Spinal cord (tissue), 10 donors: ENCODE results near the gene PPP2R5E. TPM values are rescaled to one million over a fixed set of nuclear protein-coding genes. Genes with fewer than 3 reads are reported as not detected.
"Not testable (repeated sequence)": the region's sequence is repeated elsewhere in the genome, so short reads cannot be mapped to it uniquely, and the experiment has no call there.

Source experiments
- DNase-seq, 6 donors: peaks; one replicate each; pipeline versions ENCODE4 v3.0.0 to v3.0.0-alpha.2; 2013 to 2015; ENCODE audit warnings: low spot score in 6 of 6, low read depth in 4 of 6
- H3K27ac ChIP-seq: one replicate; pipeline ENCODE4 v1.5.1; 2013; ENCODE audit warnings: low read depth, low read length, control low read depth
- H3K27me3 ChIP-seq: one replicate; pipeline ENCODE4 v1.6.1; 2013; ENCODE audit warnings: low read length; ENCODE audit not compliant: control insufficient read depth, insufficient read depth
- H3K36me3 ChIP-seq: one replicate; pipeline ENCODE4 v1.6.1; 2013; ENCODE audit warnings: low read length; ENCODE audit not compliant: control insufficient read depth, insufficient read depth
- H3K4me1 ChIP-seq: one replicate; pipeline ENCODE4 v1.6.1; 2013; ENCODE audit warnings: low read length; ENCODE audit not compliant: control insufficient read depth, insufficient read depth
- H3K4me3 ChIP-seq: one replicate; pipeline ENCODE4 v1.5.1; 2013; ENCODE audit warnings: low read depth, low read length, control low read depth
- H3K9me3 ChIP-seq: one replicate; pipeline ENCODE4 v1.6.1; 2013; ENCODE audit warnings: low read length; ENCODE audit not compliant: control insufficient read depth, insufficient read depth
- WGBS: methylation state at CpG from one replicate; pipeline ENCODE4 v1.1.5; 2013; ENCODE audit warnings: missing lambda C conversion rate; ENCODE audit not compliant: insufficient coverage; 5-methylcytosine and 5-hydroxymethylcytosine counted together
- polyA plus RNA-seq, 2 donors: library from polyadenylated mRNA; unstranded; fragments of 120-200 nt; gene quantifications; one replicate each; pipeline ENCODE4 v1.2.1, GENCODE V29; 2013; ENCODE audit not compliant: insufficient read length in 2 of 2
- total RNA-seq, 2 donors: library from RNA; depleted of rRNA in 1 of 2; stranded (reverse); fragments of 120-200 nt in 1 of 2; fragments of >200 nt in 1 of 2; gene quantifications; one replicate each; pipeline versions ENCODE4 v1.2.3 to v1.2.4, GENCODE V29; 2013 to 2014
- donor health status: healthy.

The PPP2R5E gene
- total and polyA plus RNA-seq, 4 donors: 22.0 to 47.5 (median 37.6) TPM

DNA sequence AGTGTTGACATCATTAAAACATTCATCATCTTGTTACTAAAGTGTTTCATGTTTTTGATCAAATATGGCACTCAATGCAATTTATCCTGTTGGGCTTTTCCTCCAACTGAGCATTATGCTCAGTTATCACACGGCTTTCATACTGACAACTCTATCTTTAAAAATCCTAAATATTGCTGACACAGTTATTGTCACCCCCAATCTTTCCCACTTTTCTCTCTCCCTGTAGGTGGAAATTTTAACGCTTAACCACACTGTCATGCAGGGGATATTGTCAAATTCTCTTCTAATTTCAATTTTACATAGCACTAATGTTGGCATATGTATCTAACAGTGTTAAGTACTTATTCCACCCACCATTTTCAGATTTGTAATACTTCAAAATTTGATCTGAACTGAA lies 164.7 kb downstream of the PPP2R5E start:
- H3K36me3 ChIP-seq: peaks cover 9% of the 10 kb centered on the region
- no CpG with 5 or more reads among the region's 2 CpGs for WGBS

GRCh38 chr14:63375769-63376168 lies 167.4 kb downstream of the PPP2R5E start:
- Histone ChIP-seq H3K4me3 (no peak overlapping the region), H3K4me1 (no peaks in the 10 kb centered on the region), H3K36me3 (peaks cover 9% of the 10 kb centered on the region), H3K27me3 (no peaks in the 10 kb centered on the region), H3K9me3 (no peaks in the 10 kb centered on the region), H3K27ac (no peak overlapping the region)
- no CpG with 5 or more reads among the region's 3 CpGs for WGBS
- no peak for DNase-seq

More for the DNA sequence above, 164.7 kb downstream of the PPP2R5E start:
- no peaks in the 10 kb centered on the region for H3K9me3 ChIP-seq
- H3K4me1 ChIP-seq: no peaks in the 10 kb centered on the region
- H3K4me3 ChIP-seq: no peak overlapping the region
- no peak for DNase-seq
- no peaks in the 10 kb centered on the region for H3K27me3 ChIP-seq
- H3K27ac ChIP-seq: no peak overlapping the region

DNA sequence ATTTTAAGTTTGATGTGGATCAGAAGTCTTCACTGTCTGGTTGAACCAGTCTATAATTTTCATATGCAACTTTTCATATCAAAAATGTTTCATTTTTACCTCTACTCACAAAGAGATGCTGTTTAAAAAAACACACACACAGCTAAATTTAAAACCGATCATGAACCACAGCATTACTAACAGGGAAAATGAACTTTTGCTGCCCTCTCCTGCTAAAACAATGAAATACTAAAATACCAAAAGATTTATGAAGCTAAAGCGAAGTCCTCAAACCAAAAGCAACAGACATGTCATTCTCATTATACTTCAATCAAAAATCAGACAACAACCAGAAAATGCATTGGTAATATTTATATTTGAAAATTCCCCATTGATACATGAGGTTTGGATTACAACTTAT lies 171.6 kb downstream of the PPP2R5E start:
- 56% methylated on average over 1 of the region's 2 CpGs for WGBS
- not testable (repeated sequence) for H3K27me3 ChIP-seq

GRCh38 chr14:63371033-63371432 lies 172.1 kb downstream of the PPP2R5E start:
- Histone ChIP-seq H3K27me3 (no peaks in the 10 kb centered on the region), H3K9me3 (no peaks in the 10 kb centered on the region), H3K27ac (no peak overlapping the region), H3K4me1 (no peaks in the 10 kb centered on the region), H3K36me3 (no peaks in the 10 kb centered on the region), H3K4me3 (no peak overlapping the region)
- no CpG with 5 or more reads among the region's 4 CpGs for WGBS
- no peak for DNase-seq

More for the DNA sequence above, 171.6 kb downstream of the PPP2R5E start:
- H3K4me1 ChIP-seq, H3K27ac ChIP-seq, H3K36me3 ChIP-seq, H3K4me3 ChIP-seq, H3K9me3 ChIP-seq: not testable (repeated sequence)
- peak in 2 of 6 donors; percentile 21 to 76 for DNase-seq

DNA sequence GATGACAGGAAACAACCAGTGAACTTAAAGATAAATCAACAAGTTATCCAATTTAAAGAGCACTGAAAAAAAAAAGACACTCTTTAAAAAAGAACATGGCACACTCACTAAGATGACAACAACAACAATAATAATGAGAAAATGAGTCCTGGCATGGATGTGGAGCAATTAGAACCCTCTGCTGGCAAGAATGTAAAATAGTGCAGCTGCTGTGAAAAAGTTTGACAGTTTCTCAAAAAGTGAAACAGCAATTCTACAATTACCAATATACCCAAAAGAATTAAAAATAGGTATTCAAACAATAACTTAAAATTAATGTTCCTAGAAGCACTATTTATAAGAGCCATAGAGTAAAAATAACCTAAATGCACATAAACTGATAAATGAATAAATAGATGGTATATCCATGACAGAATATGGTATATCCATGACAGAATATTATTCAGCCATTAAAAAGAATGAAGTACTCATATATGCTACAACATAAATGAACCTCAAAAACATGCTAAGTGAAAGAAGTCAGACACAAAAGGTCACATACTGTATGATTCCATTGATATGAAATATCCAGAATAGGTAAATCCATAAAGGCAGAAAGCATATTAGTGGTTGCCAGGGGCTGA lies 175.3 kb downstream of the PPP2R5E start:
- Histone ChIP-seq H3K4me3 (no peak overlapping the region), H3K4me1 (no peaks in the 10 kb centered on the region), H3K27ac (no peak overlapping the region), H3K36me3 (no peaks in the 10 kb centered on the region), H3K9me3 (no peaks in the 10 kb centered on the region), H3K27me3 (no peaks in the 10 kb centered on the region)
- DNase-seq: no peak

- no peak overlapping the region for H3K27ac ChIP-seq
- H3K9me3 ChIP-seq: no peaks in the 10 kb centered on the region
- DNase-seq: peak in 4 of 6 donors; percentile 6 to 93 (median 36)
- no peaks in the 10 kb centered on the region for H3K27me3 ChIP-seq
- H3K36me3 ChIP-seq: no peaks in the 10 kb centered on the region
- peaks cover 4% of the 10 kb centered on the region for H3K4me1 ChIP-seq
- H3K4me3 ChIP-seq: no peak overlapping the region
- WGBS: 15% methylated on average over 5 of the region's 8 CpGs
Measured at GRCh38 chr14:63362389-63362819, 180.8 kb downstream of the PPP2R5E start.

DNA sequence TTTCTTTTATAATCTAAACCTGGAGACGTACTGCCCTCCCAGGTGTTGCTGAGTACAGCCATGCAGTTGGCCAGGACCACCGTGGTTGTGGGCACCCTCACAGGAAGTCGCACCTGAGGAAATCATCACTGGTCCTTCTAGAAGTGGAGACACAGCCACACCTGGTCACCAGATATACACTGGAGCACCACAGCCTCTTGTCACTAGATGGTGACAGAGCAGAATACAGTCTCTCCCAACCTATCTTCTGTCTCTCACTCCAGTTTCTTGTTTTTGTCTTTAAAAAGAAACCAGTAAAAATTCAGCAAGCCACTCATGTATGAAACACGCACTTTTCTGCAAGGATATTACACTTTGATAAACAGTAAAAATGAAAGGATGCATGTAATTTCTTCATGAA lies 181.4 kb downstream of the PPP2R5E start:
- no peak overlapping the region for H3K4me3 ChIP-seq
- H3K4me1 ChIP-seq: peaks cover 4% of the 10 kb centered on the region
- H3K9me3 ChIP-seq: no peaks in the 10 kb centered on the region
- no peak for DNase-seq
- no peaks in the 10 kb centered on the region for H3K36me3 ChIP-seq
- H3K27me3 ChIP-seq: no peaks in the 10 kb centered on the region
- H3K27ac ChIP-seq: no peak overlapping the region
- WGBS: 67% methylated on average over 3 of the region's 4 CpGs

- Histone ChIP-seq H3K9me3 (no peaks in the 10 kb centered on the region), H3K36me3 (no peaks in the 10 kb centered on the region), H3K4me1 (peaks cover 4% of the 10 kb centered on the region), H3K27ac (no peak overlapping the region), H3K27me3 (no peaks in the 10 kb centered on the region), H3K4me3 (no peak overlapping the region)
- no peak for DNase-seq
- 92% methylated on average over 6 of the region's 7 CpGs for WGBS
Measured at GRCh38 chr14:63357841-63358240, 185.3 kb downstream of the PPP2R5E start.

DNA sequence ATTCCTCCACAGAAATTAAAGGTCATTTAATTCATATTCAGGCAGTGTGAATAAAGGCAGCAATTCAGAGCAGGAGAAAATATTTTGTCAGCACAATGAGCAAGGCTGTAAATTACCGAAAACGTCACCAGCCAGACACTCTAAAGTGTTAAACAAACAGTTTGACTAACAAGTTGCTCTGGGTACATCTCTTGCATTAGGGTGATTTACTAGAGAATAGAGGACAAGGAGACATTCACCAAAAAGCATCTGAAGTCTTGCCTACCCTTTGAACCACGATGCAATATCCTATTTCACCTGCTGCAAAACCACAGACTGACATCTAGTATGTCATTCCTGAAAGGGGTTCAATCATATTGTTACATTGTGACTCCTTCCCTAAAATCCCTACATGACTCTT lies 197.4 kb downstream of the PPP2R5E start:
- Histone ChIP-seq H3K27ac (no peak overlapping the region), H3K9me3 (no peaks in the 10 kb centered on the region), H3K27me3 (no peaks in the 10 kb centered on the region), H3K4me1 (no peaks in the 10 kb centered on the region), H3K36me3 (no peaks in the 10 kb centered on the region), H3K4me3 (no peak overlapping the region)
- no CpG with 5 or more reads among the region's 3 CpGs for WGBS
- DNase-seq: peak in 1 of 6 donors; percentile 15

- Histone ChIP-seq H3K4me3 (no peak overlapping the region), H3K36me3 (no peaks in the 10 kb centered on the region), H3K9me3 (no peaks in the 10 kb centered on the region), H3K27me3 (no peaks in the 10 kb centered on the region), H3K27ac (no peak overlapping the region), H3K4me1 (no peaks in the 10 kb centered on the region)
- no peak for DNase-seq
- 49% methylated on average over 4 of the region's 4 CpGs for WGBS
Measured at GRCh38 chr14:63344336-63344735, 198.8 kb downstream of the PPP2R5E start.
